HG03521 (cell line): ENCODE measurements around the gene SMURF2.
A peak's percentile ranks its signal among the peaks of the same experiment; 100 is the strongest.

Source experiments
- ATAC-seq: cut with Tn5 transposase; IDR thresholded peaks from one replicate; pipeline ENCODE4 v1.9.1; 2021; ENCODE audit warnings: mild to moderate bottlenecking, moderate library complexity; ENCODE audit not compliant: unreplicated experiment

The SMURF2 gene

DNA sequence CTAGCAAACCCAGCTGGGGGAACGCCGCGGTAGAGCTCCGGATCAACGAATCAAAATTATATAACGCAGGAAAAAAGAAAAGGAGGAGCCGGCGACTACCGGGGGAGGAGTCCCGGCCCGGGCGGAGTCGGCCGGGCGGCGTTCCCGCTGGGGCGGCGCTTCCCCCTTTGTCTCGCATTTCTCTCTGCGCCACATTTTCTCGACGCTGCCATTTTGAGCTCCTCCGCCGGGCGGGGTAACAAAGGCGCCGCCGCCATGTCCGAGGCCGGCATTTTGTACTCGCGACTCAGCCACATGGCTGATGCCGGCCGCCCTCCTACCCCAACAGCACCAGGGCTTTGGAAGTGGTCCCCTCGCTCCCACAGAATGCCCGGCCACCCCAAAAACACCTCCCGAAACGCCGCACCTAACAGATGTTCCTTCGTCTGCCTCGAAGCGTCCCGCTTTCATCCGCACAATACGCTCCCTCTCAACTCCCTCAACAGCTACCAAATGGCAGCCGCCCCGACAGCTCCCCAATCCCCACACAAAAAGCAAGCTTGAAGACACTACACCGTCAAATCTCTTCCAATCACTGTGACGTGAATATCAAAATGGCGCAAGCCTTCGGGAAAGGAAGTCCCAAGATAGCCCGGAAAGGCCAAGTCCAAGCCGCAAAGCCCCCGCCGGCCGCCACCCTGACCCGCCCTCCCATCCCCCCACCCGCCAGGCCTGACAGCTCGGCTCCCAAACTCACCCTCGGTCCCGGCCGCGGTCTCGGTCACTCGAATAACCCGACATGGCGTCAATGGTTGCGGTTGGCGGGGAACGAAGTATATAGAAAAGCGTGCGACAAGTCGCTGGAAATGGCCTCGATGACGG, 156.5 kb downstream of the SMURF2 start:
- ATAC-seq = no peak

GRCh38 chr17:64504769-64505339, 157.3 kb downstream of the SMURF2 start:
- ATAC-seq = no peak

DNA sequence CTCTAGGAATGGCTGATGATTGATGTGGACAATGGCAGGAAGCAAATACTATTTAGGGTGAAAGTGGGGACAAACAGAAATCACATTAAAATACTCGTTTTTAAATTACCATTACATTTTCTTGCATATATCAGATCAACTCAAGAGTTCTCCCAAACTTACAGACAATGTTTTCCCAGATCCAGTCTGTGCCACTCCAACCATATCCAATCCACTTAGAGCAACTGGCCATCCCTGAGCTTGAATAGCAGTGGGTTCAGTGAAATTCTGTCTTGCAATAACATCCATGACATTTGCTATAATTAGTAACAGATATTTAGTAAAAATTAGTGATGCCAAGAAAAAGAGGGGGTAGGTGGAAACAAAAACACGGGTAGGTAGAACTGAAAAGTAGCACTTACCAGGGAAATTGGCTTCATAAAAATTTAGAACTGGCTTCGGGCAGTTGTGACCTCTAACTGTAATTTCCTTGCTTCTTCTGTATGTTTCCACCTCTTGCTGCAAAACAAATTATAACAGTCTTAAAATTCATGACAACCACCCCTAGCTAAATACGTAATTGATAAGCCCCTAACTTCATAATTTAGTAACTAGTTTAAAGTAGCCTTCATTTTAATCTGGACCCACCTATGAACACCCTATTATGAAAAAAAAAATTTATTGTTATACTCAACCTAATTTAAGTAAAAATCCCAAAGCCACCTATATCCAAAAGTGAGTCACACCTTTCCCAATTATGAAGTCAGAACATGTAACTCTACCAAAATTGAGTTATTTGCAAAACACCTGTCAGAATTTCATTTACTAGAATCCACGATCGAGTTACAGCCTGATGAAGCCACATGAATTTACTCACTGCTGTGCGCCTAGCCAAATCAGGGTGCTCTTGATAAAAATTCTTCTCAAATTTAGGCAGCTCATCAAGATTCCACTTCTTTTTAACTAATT, 158.0 kb downstream of the SMURF2 start:
- no peak for ATAC-seq

DNA sequence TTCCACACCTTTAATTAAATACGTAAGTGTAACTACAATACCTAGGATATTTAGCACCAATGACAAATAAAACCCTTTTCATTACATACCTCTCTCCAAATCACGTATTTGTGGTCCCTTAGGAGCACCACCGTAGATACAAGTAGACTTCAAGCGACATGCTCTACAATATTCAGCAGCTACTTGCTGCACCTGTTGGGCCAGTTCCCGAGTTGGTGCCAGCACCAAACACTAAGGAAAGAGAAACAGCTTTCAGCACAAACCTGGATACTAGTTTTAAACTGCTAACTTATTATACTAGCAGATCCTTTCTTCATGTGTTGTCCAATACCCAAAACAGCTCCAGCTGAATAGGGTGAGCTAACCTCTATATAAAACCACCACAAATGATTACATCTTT, 158.8 kb downstream of the SMURF2 start:
- ATAC-seq = no peak

- ATAC-seq = no peak
These were observed 159.3 kb downstream of the SMURF2 start for GRCh38 chr17:64502809-64503208.

- ATAC-seq = no peak
These were observed 160.1 kb downstream of the SMURF2 start for GRCh38 chr17:64502021-64502420.

GRCh38 chr17:64500862-64501765, 161.0 kb downstream of the SMURF2 start:
- no peak for ATAC-seq

DNA sequence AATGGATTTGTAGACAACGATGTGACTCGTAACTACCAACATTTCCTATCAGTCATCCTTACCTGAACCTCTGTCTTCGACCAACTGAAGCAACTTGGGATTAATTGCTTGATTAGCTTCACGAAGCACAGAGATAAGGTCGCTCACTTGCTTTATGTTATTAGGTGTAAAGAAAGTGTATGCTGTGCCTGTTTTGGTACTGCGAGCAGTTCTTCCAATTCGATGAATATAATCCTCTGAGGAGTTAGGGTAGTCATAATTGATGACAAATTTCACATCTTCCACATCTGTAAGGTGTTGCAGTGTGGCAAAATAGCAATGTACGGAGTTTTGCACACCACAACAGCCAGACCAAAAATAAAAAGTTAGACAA, 161.6 kb downstream of the SMURF2 start:
- no peak for ATAC-seq

DNA sequence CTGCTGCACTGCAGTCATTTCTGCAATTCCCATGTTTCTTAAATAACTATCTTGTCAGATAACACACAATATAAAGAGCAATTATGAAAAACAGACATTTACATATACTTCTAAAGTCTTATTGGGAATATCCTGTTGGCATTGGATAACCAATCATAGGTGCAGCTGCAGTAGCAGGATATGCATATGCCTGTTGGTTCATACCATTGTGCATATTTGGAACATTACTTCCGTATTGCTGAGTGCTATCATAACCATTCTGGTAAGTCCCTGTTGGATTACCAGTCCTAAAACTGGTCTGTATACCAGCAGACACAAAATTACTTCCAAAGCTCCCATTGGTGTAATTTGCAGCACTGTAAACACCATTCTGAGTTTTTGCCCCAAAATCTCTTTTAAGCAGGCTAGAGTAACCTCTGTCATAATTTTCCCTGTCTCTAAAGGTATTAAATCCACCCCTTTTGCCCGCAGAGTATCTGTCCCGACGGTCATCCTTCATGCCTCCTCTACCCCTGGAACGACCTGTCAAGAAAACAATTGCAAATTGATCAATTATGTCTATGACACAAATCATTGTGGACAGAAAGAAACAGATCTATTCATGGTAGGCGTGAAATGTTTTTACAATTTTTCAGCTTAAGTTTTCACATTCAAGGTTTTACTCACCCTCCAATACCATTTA, 162.2 kb downstream of the SMURF2 start:
- ATAC-seq = no peak

- ATAC-seq = no peak
These were observed 163.6 kb downstream of the SMURF2 start for GRCh38 chr17:64498308-64499203.

DNA sequence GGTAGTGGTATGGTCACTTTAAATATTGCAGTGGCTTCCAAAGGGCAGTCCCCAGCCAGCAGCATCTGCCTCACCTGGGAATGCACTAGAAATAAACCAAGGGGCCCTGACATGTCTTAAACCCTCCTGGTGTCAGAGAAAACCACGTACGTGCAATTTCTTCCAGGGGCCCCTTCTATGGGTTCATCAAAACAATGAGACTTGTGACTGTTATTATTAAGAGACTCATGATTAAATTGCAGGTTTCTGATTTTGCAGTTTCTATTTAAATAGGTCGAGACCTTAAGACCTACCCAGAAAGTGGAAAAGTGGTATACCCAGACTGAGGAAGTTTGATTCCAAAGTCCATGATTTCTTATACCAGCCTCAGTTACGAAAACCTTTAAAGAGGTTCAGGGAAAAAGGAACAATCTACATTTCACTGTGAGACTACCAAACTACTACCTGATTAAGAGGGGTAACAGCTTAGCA, 164.5 kb downstream of the SMURF2 start:
- no peak for ATAC-seq

DNA sequence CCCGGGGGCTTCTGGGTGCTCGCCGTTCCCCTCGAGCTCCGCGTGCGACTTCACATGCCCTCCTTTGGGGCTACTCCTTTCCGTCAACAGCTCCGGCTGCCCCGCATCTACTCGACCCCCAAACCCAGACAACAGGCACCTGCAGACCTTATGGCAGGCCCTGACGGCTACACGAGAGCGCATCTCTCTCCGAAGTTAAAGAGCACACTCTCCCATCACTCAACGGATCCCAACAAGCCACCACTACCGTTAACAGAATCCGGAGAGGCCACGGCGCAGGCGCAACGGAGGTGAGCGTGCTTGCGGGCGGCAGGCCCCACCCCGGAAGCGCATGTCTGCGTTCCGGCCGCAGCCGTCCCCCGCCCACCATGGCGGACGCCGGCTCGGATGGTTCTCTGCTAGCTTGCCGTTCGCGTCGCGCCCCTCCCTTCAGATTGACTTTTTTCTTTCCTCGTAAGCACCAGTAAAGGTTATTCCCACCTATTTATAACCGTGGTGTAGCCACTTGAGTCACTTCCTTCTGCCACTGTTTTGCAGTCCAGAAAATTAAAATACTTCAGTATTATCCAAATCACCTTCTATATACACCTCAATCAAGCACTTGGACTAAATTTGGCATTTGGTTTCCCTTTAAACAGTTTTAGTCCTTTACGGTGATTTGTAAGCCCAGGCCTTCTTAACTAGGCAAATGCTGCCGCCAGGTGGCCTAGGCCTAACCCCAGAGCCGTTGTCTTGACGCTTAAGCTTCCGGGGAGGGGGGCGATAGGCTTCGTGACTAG, 165.1 kb downstream of the SMURF2 start, which contains the start of gene POLG2:
POLG2 (minus strand) TSS at position 269 of the 779 bp plus-strand sequence; CDS start at position 183, 86 bp downstream.
- ATAC-seq = peak; percentile 84

DNA sequence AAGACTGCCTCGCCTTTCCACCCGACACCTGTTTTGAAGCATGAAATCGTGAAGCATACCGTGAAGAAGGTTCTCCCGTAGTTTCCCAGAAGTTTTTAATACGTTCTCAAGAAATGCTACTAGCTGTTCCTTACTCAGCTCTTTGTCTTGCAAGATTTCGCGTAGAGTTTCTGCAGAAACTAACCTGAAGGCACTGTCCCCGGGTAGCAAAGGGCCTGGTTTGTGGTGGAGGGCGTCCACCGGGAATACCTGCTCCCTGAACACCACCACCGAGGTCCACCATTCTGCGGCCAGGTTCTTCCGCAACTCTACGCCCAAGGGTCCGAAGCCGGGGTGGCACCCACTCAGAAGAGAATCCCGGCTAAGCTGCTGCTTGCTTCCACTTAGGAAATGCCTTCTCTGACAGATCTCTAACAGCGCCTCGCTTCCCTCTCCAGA, 165.7 kb downstream of the SMURF2 start:
- ATAC-seq = no peak
